ENCODE results near the gene RALGAPA1. TPM values are rescaled to one million over a fixed set of nuclear protein-coding genes. Genes with fewer than 3 reads are reported as not detected.

Gene RALGAPA1
- total and polyA plus RNA-seq, 9 donors = 18.0 to 99.5 (median 79.3) TPM

GRCh38 chr14:35509846-35510245 lies 299.2 kb downstream of the RALGAPA1 start:
- TF ChIP-seq POLR2A (IDR thresholded peaks at IDR 0.05) (no peak), EP300 (IDR thresholded peaks at IDR 0.05) (no peak), CTCF (IDR thresholded peaks at IDR 0.05) (no peak)

GRCh38 chr14:35506927-35507326 lies 302.2 kb downstream of the RALGAPA1 start:
- no peak for DNase-seq
- intact Hi-C loops (cut with DNase I) = no loop called here

More at GRCh38 chr14:35509846-35510245, 299.2 kb downstream of the RALGAPA1 start:
- Histone ChIP-seq H3K36me3 (no peaks in the 10 kb centered on the region), H3K4me1 (ENCODE audit: insufficient read depth) (no peaks in the 10 kb centered on the region), H3K9me3 (no peaks in the 10 kb centered on the region), H3K27me3 (no peaks in the 10 kb centered on the region), H3K27ac (no peak overlapping the region), H3K4me3 (no peak overlapping the region)
- intact Hi-C loops (cut with DNase I) = no loop called here
- WGBS, 3 donors = 63 to 71% (median 70%) methylated on average over 2 of the region's 2 CpGs
- no peak for DNase-seq

DNA sequence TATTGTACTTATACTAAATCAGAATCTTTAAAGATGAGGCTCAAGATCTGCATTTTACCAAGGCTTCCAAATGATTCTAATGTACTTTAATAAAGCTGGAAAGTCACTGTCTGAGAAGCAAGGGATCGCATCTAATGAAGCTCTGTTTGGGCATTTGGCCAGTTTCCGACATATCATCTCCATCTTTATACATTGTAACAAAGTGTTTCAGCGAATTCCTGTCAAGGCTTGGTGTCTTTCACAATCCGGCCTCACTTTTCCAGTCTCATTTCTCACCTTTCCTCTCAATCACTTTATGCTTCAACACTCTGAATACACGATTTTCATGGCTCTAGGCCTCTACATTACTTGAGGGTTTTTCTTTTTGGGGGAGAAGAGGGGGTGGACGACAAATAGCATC lies 302.6 kb downstream of the RALGAPA1 start:
- H3K4me3 ChIP-seq = no peak overlapping the region
- intact Hi-C loops (cut with DNase I) = no loop called here
- TF ChIP-seq POLR2A (IDR thresholded peaks at IDR 0.05) = no peak
- no peak for TF ChIP-seq CTCF (IDR thresholded peaks at IDR 0.05)
- no peak for TF ChIP-seq EP300 (IDR thresholded peaks at IDR 0.05)
- H3K9me3 ChIP-seq = no peaks in the 10 kb centered on the region
- H3K4me1 ChIP-seq (ENCODE audit: insufficient read depth) = no peaks in the 10 kb centered on the region
- H3K27me3 ChIP-seq = no peaks in the 10 kb centered on the region
- 71 to 76% (median 74%) methylated on average over 6 of the region's 6 CpGs for WGBS, 3 donors
- H3K36me3 ChIP-seq = no peaks in the 10 kb centered on the region
- H3K27ac ChIP-seq = no peak overlapping the region
- DNase-seq = no peak

More at GRCh38 chr14:35506927-35507326, 302.2 kb downstream of the RALGAPA1 start:
- no peaks in the 10 kb centered on the region for H3K27me3 ChIP-seq
- H3K4me3 ChIP-seq = no peak overlapping the region
- H3K27ac ChIP-seq = no peak overlapping the region
- TF ChIP-seq CTCF (IDR thresholded peaks at IDR 0.05) (no peak), POLR2A (IDR thresholded peaks at IDR 0.05) (no peak)
- H3K9me3 ChIP-seq = no peaks in the 10 kb centered on the region
- H3K4me1 ChIP-seq (ENCODE audit: insufficient read depth) = no peaks in the 10 kb centered on the region
- no peaks in the 10 kb centered on the region for H3K36me3 ChIP-seq

- 47 to 59% (median 54%) methylated on average over 1 of the region's 1 CpG for WGBS, 3 donors
- Histone ChIP-seq H3K4me3 (no peak overlapping the region), H3K36me3 (no peaks in the 10 kb centered on the region), H3K27ac (no peak overlapping the region), H3K4me1 (ENCODE audit: insufficient read depth) (no peaks in the 10 kb centered on the region), H3K9me3 (no peaks in the 10 kb centered on the region), H3K27me3 (no peaks in the 10 kb centered on the region)
- intact Hi-C loops (cut with DNase I) = no loop called here
- DNase-seq = no peak
- no peak for TF ChIP-seq EP300 (IDR thresholded peaks at IDR 0.05)
- no peak for TF ChIP-seq CTCF (IDR thresholded peaks at IDR 0.05)
- no peak for TF ChIP-seq POLR2A (IDR thresholded peaks at IDR 0.05)
Observed at GRCh38 chr14:35504260-35504659, 304.8 kb downstream of the RALGAPA1 start.

GRCh38 chr14:35503646-35504045 lies 305.4 kb downstream of the RALGAPA1 start:
- Histone ChIP-seq H3K27me3 (no peaks in the 10 kb centered on the region), H3K4me3 (no peak overlapping the region), H3K27ac (no peak overlapping the region), H3K4me1 (ENCODE audit: insufficient read depth) (no peaks in the 10 kb centered on the region), H3K9me3 (peaks cover 0 to 1% of the 10 kb centered on the region in 2 donors), H3K36me3 (no peaks in the 10 kb centered on the region)
- TF ChIP-seq CTCF (IDR thresholded peaks at IDR 0.05) (no peak), EP300 (IDR thresholded peaks at IDR 0.05) (no peak), POLR2A (IDR thresholded peaks at IDR 0.05) (no peak)
- intact Hi-C loops (cut with DNase I) = no loop called here
- no peak for DNase-seq
- WGBS, 3 donors = 28 to 31% (median 29%) methylated on average over 3 of the region's 3 CpGs
